K562 (cell line): Measurements from ENCODE around the gene RRAS. TPM values are rescaled to one million over a fixed set of nuclear protein-coding genes. Genes with fewer than 3 reads are reported as not detected.

Source experiments
- ADNP ChIP-seq: fragments of 200-800 bp; sonication (Bioruptor generic); IDR thresholded peaks from 2 replicates; pipeline ENCODE4 v1.6.1; 2016; ENCODE audit warnings: missing genetic modification characterization, missing compliant biosample characterization
- ARID3A ChIP-seq: IDR thresholded peaks from 2 replicates; pipeline ENCODE4 v1.6.1; 2012; ENCODE audit warnings: low read depth, low read length, improper control_type of control experiment, borderline replicate concordance
- ASH1L ChIP-seq: fragments of 450-650 bp; IDR thresholded peaks from 2 replicates; pipeline ENCODE4 v1.6.1; 2018; ENCODE audit warnings: borderline replicate concordance, mild to moderate bottlenecking, low read depth; ENCODE audit not compliant: partially characterized antibody
- ATF1 ChIP-seq, 2 experiments: fragments of 450-650 bp in 1 of 2; IDR thresholded peaks; 2 replicates each; pipeline ENCODE4 v1.6.1; 2016; ENCODE audit warnings: missing compliant biosample characterization in 1 of 2, missing genetic modification characterization in 1 of 2
- BCOR ChIP-seq: fragments of 450-650 bp; IDR thresholded peaks from 2 replicates; pipeline ENCODE4 v1.6.1; 2016
- EP400 ChIP-seq: fragments of 450-650 bp; IDR thresholded peaks from 2 replicates; pipeline ENCODE4 v1.6.1; 2017; ENCODE audit warnings: antibody characterized with exemption, mild to moderate bottlenecking, moderate library complexity
- FOXM1 ChIP-seq, 2 experiments: fragments of 450-650 bp in 1 of 2; sonication (generic) in 1 of 2; formaldehyde crosslinking in 1 of 2; IDR thresholded peaks; 2 replicates each; pipeline versions ENCODE4 v1.6.1 to v1.9.0; 2017 to 2022; ENCODE audit warnings: low read depth in 2 of 2, mild to moderate bottlenecking in 2 of 2, missing genetic modification reagents in 1 of 2, moderate library complexity in 1 of 2
- GABPB2 ChIP-seq: fragments of 250-450 bp; sonication (Bioruptor Pico); conservative IDR thresholded peaks from 2 replicates; pipeline ENCODE4 v1.5.1; 2021; ENCODE audit warnings: mild to moderate bottlenecking
- ILK ChIP-seq: fragments of 450-650 bp; IDR thresholded peaks from 2 replicates; pipeline ENCODE4 v1.6.1; 2016; ENCODE audit warnings: missing genetic modification characterization, low read depth, mild to moderate bottlenecking, missing compliant biosample characterization, moderate library complexity, borderline replicate concordance
- SIN3A ChIP-seq, 2 experiments: fragments of 150-350 bp in 1 of 2; IDR thresholded peaks; 2 replicates each; pipeline ENCODE4 v1.6.1; 2011 to 2016; ENCODE audit warnings: borderline replicate concordance in 2 of 2, low read depth in 2 of 2, low read length in 2 of 2, mild to moderate bottlenecking in 2 of 2, moderate library complexity in 2 of 2; ENCODE audit not compliant: control insufficient read depth in 1 of 2
- TRIM28 ChIP-seq: fragments of 450-650 bp; IDR thresholded peaks from 2 replicates; pipeline ENCODE4 v1.6.1; 2017
- ZNF184 ChIP-seq: sonication (generic); formaldehyde crosslinking; IDR thresholded peaks from 2 replicates; pipeline ENCODE4 v1.5.0; 2020; ENCODE audit warnings: missing genetic modification reagents
- ZNF740 ChIP-seq, 3 experiments: fragments of 200-800 bp in 1 of 3; sonication (Bioruptor generic) in 1 of 3; sonication (generic) in 1 of 3; formaldehyde crosslinking in 1 of 3; IDR thresholded peaks; 2 replicates each; pipeline versions ENCODE4 v1.6.1 to v1.8.0; 2016 to 2022; ENCODE audit warnings: mild to moderate bottlenecking in 2 of 3, missing compliant biosample characterization in 2 of 3, missing genetic modification characterization in 2 of 3, missing genetic modification reagents in 1 of 3
- polyA plus RNA-seq, 8 experiments: library from polyadenylated mRNA; depleted of rRNA in 4 of 8; stranded (reverse) in 5 of 8; unstranded in 3 of 8; fragments of >200 nt; fragmentation: Nextera tagmentation in 2 of 8; fragmentation: Illumina TruSeq in 1 of 8; extraction: Ambion mirVana in 2 of 8; extraction: Trizol in 1 of 8; gene quantifications; 2 replicates each; pipeline versions ENCODE4 v1.2.1 to v1.2.3, GENCODE V29; 2011 to 2014; ENCODE audit warnings: inconsistent platforms in 1 of 8, missing spikeins in 1 of 8
- total RNA-seq, 7 experiments: library from RNA; depleted of rRNA in 6 of 7; stranded (reverse); fragments of >200 nt in 6 of 7; fragmentation: Illumina TruSeq in 2 of 7; extraction: Trizol in 2 of 7; gene quantifications; 2 replicates each; pipeline versions ENCODE4 v1.2.1 to v1.2.3, GENCODE V29; 2011 to 2021; ENCODE audit warnings: low replicate concordance in 1 of 7
- TF ChIP-seq, protein P1 (sequence below): sonication (generic); IDR thresholded peaks from 2 replicates; pipeline ENCODE4 v1.6.1; 2016
- TF ChIP-seq, protein P2 (sequence below), 2 experiments: fragments of 450-650 bp in 1 of 2; IDR thresholded peaks; 2 replicates each; pipeline ENCODE4 v1.6.1; 2011 to 2017; ENCODE audit warnings: low read depth in 2 of 2, antibody characterized with exemption in 1 of 2, borderline replicate concordance in 1 of 2, low read length in 1 of 2, mild to moderate bottlenecking in 1 of 2, mixed read lengths in 1 of 2; ENCODE audit not compliant: control insufficient read depth in 1 of 2

The RRAS gene
- total and polyA plus RNA-seq, 9 of the 15 experiments (the other 6 are each of a cell fraction or from before 2014, with no cell fraction given), result 0.70 to 17.3 (median 8.2) TPM

GRCh38 chr19:49641688-49642491 is 1.9 kb upstream of the RRAS start, which contains the start of gene SCAF1 (continued):
- peak; percentile 71 for TF ChIP-seq EP400
- no peak for TF ChIP-seq ARID3A
- TF ChIP-seq ADNP (tag), result no peak
- TF ChIP-seq, protein P1, sequence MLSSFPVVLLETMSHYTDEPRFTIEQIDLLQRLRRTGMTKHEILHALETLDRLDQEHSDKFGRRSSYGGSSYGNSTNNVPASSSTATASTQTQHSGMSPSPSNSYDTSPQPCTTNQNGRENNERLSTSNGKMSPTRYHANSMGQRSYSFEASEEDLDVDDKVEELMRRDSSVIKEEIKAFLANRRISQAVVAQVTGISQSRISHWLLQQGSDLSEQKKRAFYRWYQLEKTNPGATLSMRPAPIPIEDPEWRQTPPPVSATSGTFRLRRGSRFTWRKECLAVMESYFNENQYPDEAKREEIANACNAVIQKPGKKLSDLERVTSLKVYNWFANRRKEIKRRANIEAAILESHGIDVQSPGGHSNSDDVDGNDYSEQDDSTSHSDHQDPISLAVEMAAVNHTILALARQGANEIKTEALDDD, result no peak
- no peak for TF ChIP-seq FOXM1 (IDR thresholded peaks at IDR 0.05; ENCODE audit: low read depth)
- no peak for TF ChIP-seq FOXM1 (CRISPR knock-in tag; IDR thresholded peaks at IDR 0.05; ENCODE audit: low read depth)
- no peak for TF ChIP-seq ILK
- no peak for TF ChIP-seq ASH1L
- TF ChIP-seq ATF1 (CRISPR knock-in tag; IDR thresholded peaks at IDR 0.05), result peak; percentile 78
- TF ChIP-seq ATF1 (tag; IDR thresholded peaks at IDR 0.05), result peak; percentile 99
- TF ChIP-seq ZNF184 (CRISPR knock-in tag), result no peak
- TF ChIP-seq BCOR, result no peak; the same call in 1 of the 2 replicates
- TF ChIP-seq ZNF740 (CRISPR knock-in tag; IDR thresholded peaks at IDR 0.05), result no peak
- TF ChIP-seq ZNF740 (tag; IDR thresholded peaks at IDR 0.05), result no peak
- TF ChIP-seq, protein P2, sequence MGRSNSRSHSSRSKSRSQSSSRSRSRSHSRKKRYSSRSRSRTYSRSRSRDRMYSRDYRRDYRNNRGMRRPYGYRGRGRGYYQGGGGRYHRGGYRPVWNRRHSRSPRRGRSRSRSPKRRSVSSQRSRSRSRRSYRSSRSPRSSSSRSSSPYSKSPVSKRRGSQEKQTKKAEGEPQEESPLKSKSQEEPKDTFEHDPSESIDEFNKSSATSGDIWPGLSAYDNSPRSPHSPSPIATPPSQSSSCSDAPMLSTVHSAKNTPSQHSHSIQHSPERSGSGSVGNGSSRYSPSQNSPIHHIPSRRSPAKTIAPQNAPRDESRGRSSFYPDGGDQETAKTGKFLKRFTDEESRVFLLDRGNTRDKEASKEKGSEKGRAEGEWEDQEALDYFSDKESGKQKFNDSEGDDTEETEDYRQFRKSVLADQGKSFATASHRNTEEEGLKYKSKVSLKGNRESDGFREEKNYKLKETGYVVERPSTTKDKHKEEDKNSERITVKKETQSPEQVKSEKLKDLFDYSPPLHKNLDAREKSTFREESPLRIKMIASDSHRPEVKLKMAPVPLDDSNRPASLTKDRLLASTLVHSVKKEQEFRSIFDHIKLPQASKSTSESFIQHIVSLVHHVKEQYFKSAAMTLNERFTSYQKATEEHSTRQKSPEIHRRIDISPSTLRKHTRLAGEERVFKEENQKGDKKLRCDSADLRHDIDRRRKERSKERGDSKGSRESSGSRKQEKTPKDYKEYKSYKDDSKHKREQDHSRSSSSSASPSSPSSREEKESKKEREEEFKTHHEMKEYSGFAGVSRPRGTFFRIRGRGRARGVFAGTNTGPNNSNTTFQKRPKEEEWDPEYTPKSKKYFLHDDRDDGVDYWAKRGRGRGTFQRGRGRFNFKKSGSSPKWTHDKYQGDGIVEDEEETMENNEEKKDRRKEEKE (IDR thresholded peaks at IDR 0.05; ENCODE audit: borderline replicate concordance in 1 of 2, control insufficient read depth in 1 of 2, low read depth in 2 of 2, low read length in 1 of 2), result 0 out of 4 replicates have a peak, but pooled peaks of 1 of the 2 experiments have one; percentile 30
- TF ChIP-seq TRIM28, result no peak
- peak in 1 of 2 experiments; percentile 33; a peak in 1 of 4 replicates for TF ChIP-seq SIN3A (IDR thresholded peaks at IDR 0.05; ENCODE audit: borderline replicate concordance in 2 of 2, control insufficient read depth in 1 of 2, low read depth in 2 of 2, low read length in 2 of 2)
- TF ChIP-seq GABPB2 (CRISPR knock-in tag), result no peak
